Activated CD8-positive, alpha-beta memory T cell treated with anti-CD3 and anti-CD28 coated beads, Interleukin-2, amount 50 U/mL, for 24 hours (primary cell): ENCODE data around the gene POLR2I.
A peak's percentile ranks its signal among the peaks of the same experiment; 100 is the strongest.

Experiments
- DNase-seq: peaks from one replicate; pipeline ENCODE4 v3.0.0-alpha.2; 2020; ENCODE audit errors: extremely low read depth

The POLR2I gene

GRCh38 chr19:36114721-36115452, at the start of gene POLR2I:
Gene POLR2I, minus strand, starts transcription at chr19:36114875. Its CDS starts 19 bp downstream, at chr19:36114856.
- peak; percentile 99 for DNase-seq

GRCh38 chr19:36163813-36164212, 49.1 kb upstream of the POLR2I start:
- no peak for DNase-seq

GRCh38 chr19:36160821-36161596, 46.3 kb upstream of the POLR2I start:
- DNase-seq: no peak

GRCh38 chr19:36153126-36153525, 38.5 kb upstream of the POLR2I start:
- DNase-seq: no peak

- no peak for DNase-seq
Measured at GRCh38 chr19:36152352-36153091, 37.8 kb upstream of the POLR2I start, which contains the start of gene COX7A1. Gene COX7A1, minus strand, starts transcription at chr19:36152447. Its CDS starts 40 bp downstream, at chr19:36152407.

GRCh38 chr19:36152019-36152351, 37.3 kb upstream of the POLR2I start:
- no peak for DNase-seq

GRCh38 chr19:36151144-36152018, 36.7 kb upstream of the POLR2I start:
- DNase-seq: no peak

- DNase-seq: no peak
Measured at GRCh38 chr19:36150586-36150985, 35.9 kb upstream of the POLR2I start.

GRCh38 chr19:36149673-36150406, 35.2 kb upstream of the POLR2I start:
- no peak for DNase-seq

GRCh38 chr19:36144624-36145023, 29.9 kb upstream of the POLR2I start:
- DNase-seq: no peak

- no peak for DNase-seq
Measured at GRCh38 chr19:36142496-36142895, 27.8 kb upstream of the POLR2I start.

GRCh38 chr19:36142046-36142445, 27.4 kb upstream of the POLR2I start:
- DNase-seq: no peak

- peak; percentile 81 for DNase-seq
Measured at GRCh38 chr19:36141039-36141927, 26.6 kb upstream of the POLR2I start.

GRCh38 chr19:36140304-36141038, 25.8 kb upstream of the POLR2I start:
- no peak for DNase-seq

GRCh38 chr19:36139473-36140303, 25.0 kb upstream of the POLR2I start, which contains the start of gene CAPNS1:
Gene CAPNS1, plus strand, starts transcription at chr19:36140066. Its CDS starts 946 bp downstream, at chr19:36141012.
- peak; percentile 84 for DNase-seq

GRCh38 chr19:36139120-36139472, 24.4 kb upstream of the POLR2I start:
- DNase-seq: no peak

- no peak for DNase-seq
Measured at GRCh38 chr19:36136964-36137686, 22.4 kb upstream of the POLR2I start.
